SK-N-SH (cell line): ENCODE measurements around the gene TCF7L2. TPM values are rescaled to one million over a fixed set of nuclear protein-coding genes. Genes with fewer than 3 reads are reported as not detected.

Experiments
- CTCF ChIA-PET: fragments of 300-600, 350-600 bp; formaldehyde crosslinking; extraction: SDS; loops from one replicate; lab custom pipeline; 2021; lab: Yijun Ruan, JAX
- POLR2A ChIA-PET: fragments of 350-600 bp; sonication (Branson Sonifier 250); formaldehyde crosslinking; extraction: SDS; loops from one replicate; lab custom pipeline; 2020; ENCODE audit warnings: antibody characterized with exemption, inconsistent platforms; lab: Yijun Ruan, JAX
- DNase-seq: peaks from one replicate; pipeline ENCODE4 v3.0.0; 2012
- H2AFZ ChIP-seq: fragments of 200-600 bp; sonication (generic); 2 replicates; pipeline ENCODE4 v1.8.1; 2016; ENCODE audit warnings: antibody characterized with exemption, mild to moderate bottlenecking, low read depth
- H3F3A ChIP-seq: fragments of 200-600 bp; sonication (generic); replicated peaks from 2 replicates; pipeline ENCODE3; 2016; ENCODE audit warnings: antibody characterized with exemption, mild to moderate bottlenecking; ENCODE audit not compliant: insufficient read depth
- H3K27ac ChIP-seq, 2 experiments: fragments of 200-500 bp in 1 of 2; fragments of 200-600 bp in 1 of 2; sonication (Bioruptor generic) in 1 of 2; sonication (generic), shearing (Covaris generic) in 1 of 2; 2 replicates each; pipeline versions ENCODE4 v1.5.1 to v1.6.1; 2014 to 2016; ENCODE audit warnings: low read depth in 2 of 2, inconsistent platforms in 1 of 2, low read length in 1 of 2, mild to moderate bottlenecking in 1 of 2, mixed read lengths in 1 of 2
- H3K27me3 ChIP-seq: fragments of 200-600 bp; sonication (generic), shearing (Covaris generic); 2 replicates; pipeline ENCODE4 v1.6.1; 2016; ENCODE audit warnings: mixed run types; ENCODE audit not compliant: insufficient read depth
- H3K36me3 ChIP-seq, 2 experiments: fragments of 200-500 bp in 1 of 2; fragments of 200-600 bp in 1 of 2; sonication (Bioruptor generic) in 1 of 2; sonication (generic) in 1 of 2; replicated peaks in 1 of 2; 2 replicates each; pipeline versions ENCODE3 to v1.5.1; 2014 to 2016; ENCODE audit warnings: low read length in 1 of 2, mild to moderate bottlenecking in 1 of 2; ENCODE audit not compliant: insufficient read depth in 2 of 2, control insufficient read depth in 1 of 2
- H3K4me1 ChIP-seq, 2 experiments: fragments of 200-500 bp in 1 of 2; fragments of 200-600 bp in 1 of 2; sonication (Bioruptor generic) in 1 of 2; sonication (generic), shearing (Covaris generic) in 1 of 2; 2 replicates each; pipeline versions ENCODE4 v1.5.1 to v1.6.1; 2014 to 2016; ENCODE audit warnings: low read depth in 1 of 2, low read length in 1 of 2, mixed run types in 1 of 2; ENCODE audit not compliant: insufficient read depth in 2 of 2, control insufficient read depth in 1 of 2
- H3K4me2 ChIP-seq: fragments of 200-600 bp; sonication (generic), shearing (Covaris generic); 2 replicates; pipeline ENCODE4 v1.6.1; 2017; ENCODE audit warnings: mixed run types
- H3K4me3 ChIP-seq, 2 experiments: fragments of 200-500 bp in 1 of 2; fragments of 200-600 bp in 1 of 2; sonication (Bioruptor generic) in 1 of 2; sonication (generic), shearing (Covaris generic) in 1 of 2; 2 replicates each; pipeline versions ENCODE4 v1.5.1 to v1.8.1; 2014 to 2016; ENCODE audit warnings: low read depth in 2 of 2, inconsistent platforms in 1 of 2, low read length in 1 of 2, mild to moderate bottlenecking in 1 of 2, mixed read lengths in 1 of 2, moderate library complexity in 1 of 2
- H3K79me2 ChIP-seq: fragments of 200-600 bp; sonication (generic); 2 replicates; pipeline ENCODE4 v1.8.1; 2017; ENCODE audit warnings: mild to moderate bottlenecking; ENCODE audit not compliant: insufficient read depth
- H3K9ac ChIP-seq: fragments of 200-600 bp; sonication (generic); 2 replicates; pipeline ENCODE4 v1.6.1; 2017; ENCODE audit warnings: mixed run types
- H3K9me2 ChIP-seq: fragments of 200-600 bp; sonication (generic); 2 replicates; pipeline ENCODE4 v1.6.1; 2017; ENCODE audit warnings: mixed run types
- H3K9me3 ChIP-seq: fragments of 200-600 bp; sonication (generic); 2 replicates; pipeline ENCODE4 v1.6.1; 2017; ENCODE audit warnings: mixed run types, mild to moderate bottlenecking, moderate library complexity
- H4K20me1 ChIP-seq: fragments of 200-600 bp; sonication (generic); 2 replicates; pipeline ENCODE4 v1.6.1; 2017; ENCODE audit warnings: mild to moderate bottlenecking, mixed run types; ENCODE audit not compliant: insufficient read depth
- CHD2 ChIP-seq: fragments of 150-350 bp; IDR thresholded peaks from 2 replicates; pipeline ENCODE4 v1.6.1; 2018; ENCODE audit warnings: low read length; ENCODE audit not compliant: partially characterized antibody
- ELF1 ChIP-seq: IDR thresholded peaks from 2 replicates; pipeline ENCODE4 v1.4.0; 2012
- EZH2phosphoT487 ChIP-seq: fragments of 200-600 bp; sonication (generic); IDR thresholded peaks from 2 replicates; pipeline ENCODE4 v1.6.1; 2017; ENCODE audit warnings: low read depth, mixed run types, mild to moderate bottlenecking, antibody characterized with exemption, moderate library complexity, borderline replicate concordance
- FOXM1 ChIP-seq: IDR thresholded peaks from 2 replicates; pipeline ENCODE4 v1.4.0; 2012; ENCODE audit warnings: low read depth, mild to moderate bottlenecking
- MEF2A ChIP-seq: IDR thresholded peaks from 2 replicates; pipeline ENCODE4 v1.4.0; 2012; ENCODE audit warnings: low read depth, borderline replicate concordance
- NFIC ChIP-seq: IDR thresholded peaks from 2 replicates; pipeline ENCODE4 v1.4.0; 2012; ENCODE audit warnings: borderline replicate concordance
- PBX3 ChIP-seq: IDR thresholded peaks from 2 replicates; pipeline ENCODE4; 2012
- RAD21 ChIP-seq: IDR thresholded peaks from 2 replicates; pipeline ENCODE4 v1.6.1; 2012; ENCODE audit warnings: mild to moderate bottlenecking, low read length
- RCOR1 ChIP-seq: fragments of 150-350 bp; IDR thresholded peaks from 2 replicates; pipeline ENCODE4 v1.6.1; 2017; ENCODE audit warnings: antibody characterized with exemption, low read length
- SMC3 ChIP-seq: IDR thresholded peaks from 2 replicates; pipeline ENCODE4 v1.6.1; 2012; ENCODE audit warnings: low read depth, low read length, improper control_type of control experiment
- TEAD4 ChIP-seq: IDR thresholded peaks from 2 replicates; pipeline ENCODE4 v1.4.0; 2012; ENCODE audit warnings: mild to moderate bottlenecking, borderline replicate concordance; ENCODE audit not compliant: insufficient read depth
- WGBS: methylation state at CpG from one replicate; pipeline ENCODE4 v1.1.6; 2017; ENCODE audit warnings: low lambda C conversion rate; 5-methylcytosine and 5-hydroxymethylcytosine counted together
- polyA plus RNA-seq, 3 experiments: library from polyadenylated mRNA; depleted of rRNA; stranded (reverse); fragments of >200 nt; gene quantifications; 2 replicates each; pipeline ENCODE4 v1.2.3, GENCODE V29; 2012
- TF ChIP-seq, protein P1 (sequence below): IDR thresholded peaks from 2 replicates; pipeline ENCODE4 v1.4.0; 2012; ENCODE audit warnings: low read depth, borderline replicate concordance
- TF ChIP-seq, protein P2 (sequence below): fragments of 200-600 bp; sonication (generic); IDR thresholded peaks from 2 replicates; pipeline ENCODE4 v1.6.1; 2017; ENCODE audit warnings: antibody characterized with exemption, mild to moderate bottlenecking, moderate library complexity
- TF ChIP-seq, protein P3 (sequence below): IDR thresholded peaks from 2 replicates; pipeline ENCODE4 v1.6.1; 2012; ENCODE audit warnings: mild to moderate bottlenecking, low read depth, low read length, moderate library complexity

Gene TCF7L2
- polyA plus RNA-seq, 1 of the 3 experiments (the other 2 are of a cell fraction): 10.2 TPM

DNA sequence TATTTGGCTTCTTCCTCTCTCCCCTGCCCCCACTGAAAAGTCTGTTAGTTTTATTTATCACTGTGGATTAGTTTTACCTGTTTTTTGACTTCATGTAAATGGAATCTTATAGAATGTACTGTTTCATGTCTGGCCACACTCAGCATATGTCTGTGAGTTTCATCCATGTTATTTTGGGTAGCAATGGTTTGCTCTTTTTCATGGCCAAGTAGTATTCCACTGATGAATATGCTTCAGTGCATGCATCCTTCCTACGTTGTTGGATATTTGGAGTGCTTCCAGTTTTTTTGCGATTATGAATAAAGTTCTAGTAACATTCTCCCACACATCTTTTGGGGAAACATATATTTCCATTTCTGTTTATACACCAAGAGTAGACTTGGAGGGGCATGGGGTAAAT is 19.1 kb downstream of the TCF7L2 start:
- 90% methylated on average over 2 of the region's 2 CpGs for WGBS
- H3K4me1 ChIP-seq: peaks cover 12 to 19% of the 10 kb centered on the region in 2 experiments; a peak in 3 of 4 replicates
- no peak for DNase-seq
- TF ChIP-seq CHD2 (no peak), PBX3 (no peak), SMC3 (no peak), RAD21 (no peak), TEAD4 (no peak), NFIC (no peak), EZH2phosphoT487 (no peak), RCOR1 (no peak), FOXM1 (no peak), MEF2A (no peak), ELF1 (no peak)
- TF ChIP-seq, protein P1, sequence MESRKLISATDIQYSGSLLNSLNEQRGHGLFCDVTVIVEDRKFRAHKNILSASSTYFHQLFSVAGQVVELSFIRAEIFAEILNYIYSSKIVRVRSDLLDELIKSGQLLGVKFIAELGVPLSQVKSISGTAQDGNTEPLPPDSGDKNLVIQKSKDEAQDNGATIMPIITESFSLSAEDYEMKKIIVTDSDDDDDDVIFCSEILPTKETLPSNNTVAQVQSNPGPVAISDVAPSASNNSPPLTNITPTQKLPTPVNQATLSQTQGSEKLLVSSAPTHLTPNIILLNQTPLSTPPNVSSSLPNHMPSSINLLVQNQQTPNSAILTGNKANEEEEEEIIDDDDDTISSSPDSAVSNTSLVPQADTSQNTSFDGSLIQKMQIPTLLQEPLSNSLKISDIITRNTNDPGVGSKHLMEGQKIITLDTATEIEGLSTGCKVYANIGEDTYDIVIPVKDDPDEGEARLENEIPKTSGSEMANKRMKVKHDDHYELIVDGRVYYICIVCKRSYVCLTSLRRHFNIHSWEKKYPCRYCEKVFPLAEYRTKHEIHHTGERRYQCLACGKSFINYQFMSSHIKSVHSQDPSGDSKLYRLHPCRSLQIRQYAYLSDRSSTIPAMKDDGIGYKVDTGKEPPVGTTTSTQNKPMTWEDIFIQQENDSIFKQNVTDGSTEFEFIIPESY: no peak
- TF ChIP-seq, protein P2, sequence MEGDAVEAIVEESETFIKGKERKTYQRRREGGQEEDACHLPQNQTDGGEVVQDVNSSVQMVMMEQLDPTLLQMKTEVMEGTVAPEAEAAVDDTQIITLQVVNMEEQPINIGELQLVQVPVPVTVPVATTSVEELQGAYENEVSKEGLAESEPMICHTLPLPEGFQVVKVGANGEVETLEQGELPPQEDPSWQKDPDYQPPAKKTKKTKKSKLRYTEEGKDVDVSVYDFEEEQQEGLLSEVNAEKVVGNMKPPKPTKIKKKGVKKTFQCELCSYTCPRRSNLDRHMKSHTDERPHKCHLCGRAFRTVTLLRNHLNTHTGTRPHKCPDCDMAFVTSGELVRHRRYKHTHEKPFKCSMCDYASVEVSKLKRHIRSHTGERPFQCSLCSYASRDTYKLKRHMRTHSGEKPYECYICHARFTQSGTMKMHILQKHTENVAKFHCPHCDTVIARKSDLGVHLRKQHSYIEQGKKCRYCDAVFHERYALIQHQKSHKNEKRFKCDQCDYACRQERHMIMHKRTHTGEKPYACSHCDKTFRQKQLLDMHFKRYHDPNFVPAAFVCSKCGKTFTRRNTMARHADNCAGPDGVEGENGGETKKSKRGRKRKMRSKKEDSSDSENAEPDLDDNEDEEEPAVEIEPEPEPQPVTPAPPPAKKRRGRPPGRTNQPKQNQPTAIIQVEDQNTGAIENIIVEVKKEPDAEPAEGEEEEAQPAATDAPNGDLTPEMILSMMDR: no peak
- TF ChIP-seq, protein P3, sequence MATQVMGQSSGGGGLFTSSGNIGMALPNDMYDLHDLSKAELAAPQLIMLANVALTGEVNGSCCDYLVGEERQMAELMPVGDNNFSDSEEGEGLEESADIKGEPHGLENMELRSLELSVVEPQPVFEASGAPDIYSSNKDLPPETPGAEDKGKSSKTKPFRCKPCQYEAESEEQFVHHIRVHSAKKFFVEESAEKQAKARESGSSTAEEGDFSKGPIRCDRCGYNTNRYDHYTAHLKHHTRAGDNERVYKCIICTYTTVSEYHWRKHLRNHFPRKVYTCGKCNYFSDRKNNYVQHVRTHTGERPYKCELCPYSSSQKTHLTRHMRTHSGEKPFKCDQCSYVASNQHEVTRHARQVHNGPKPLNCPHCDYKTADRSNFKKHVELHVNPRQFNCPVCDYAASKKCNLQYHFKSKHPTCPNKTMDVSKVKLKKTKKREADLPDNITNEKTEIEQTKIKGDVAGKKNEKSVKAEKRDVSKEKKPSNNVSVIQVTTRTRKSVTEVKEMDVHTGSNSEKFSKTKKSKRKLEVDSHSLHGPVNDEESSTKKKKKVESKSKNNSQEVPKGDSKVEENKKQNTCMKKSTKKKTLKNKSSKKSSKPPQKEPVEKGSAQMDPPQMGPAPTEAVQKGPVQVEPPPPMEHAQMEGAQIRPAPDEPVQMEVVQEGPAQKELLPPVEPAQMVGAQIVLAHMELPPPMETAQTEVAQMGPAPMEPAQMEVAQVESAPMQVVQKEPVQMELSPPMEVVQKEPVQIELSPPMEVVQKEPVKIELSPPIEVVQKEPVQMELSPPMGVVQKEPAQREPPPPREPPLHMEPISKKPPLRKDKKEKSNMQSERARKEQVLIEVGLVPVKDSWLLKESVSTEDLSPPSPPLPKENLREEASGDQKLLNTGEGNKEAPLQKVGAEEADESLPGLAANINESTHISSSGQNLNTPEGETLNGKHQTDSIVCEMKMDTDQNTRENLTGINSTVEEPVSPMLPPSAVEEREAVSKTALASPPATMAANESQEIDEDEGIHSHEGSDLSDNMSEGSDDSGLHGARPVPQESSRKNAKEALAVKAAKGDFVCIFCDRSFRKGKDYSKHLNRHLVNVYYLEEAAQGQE: no peak
- peaks cover 78% of the 10 kb centered on the region for H3K79me2 ChIP-seq
- no peak overlapping the region for H3K4me3 ChIP-seq
- peaks cover 20% of the 10 kb centered on the region for H3F3A ChIP-seq
- peaks cover 6% of the 10 kb centered on the region; the same call in 1 of the 2 replicates for H4K20me1 ChIP-seq
- no peak overlapping the region for H2AFZ ChIP-seq
- POLR2A ChIA-PET: no interaction called here
- no peak overlapping the region for H3K9ac ChIP-seq
- peaks cover 0 to 29% of the 10 kb centered on the region in 2 experiments for H3K36me3 ChIP-seq
- CTCF ChIA-PET: no interaction called here
- H3K9me3 ChIP-seq: no peaks in the 10 kb centered on the region
- H3K27ac ChIP-seq: no peak overlapping the region
- no peaks in the 10 kb centered on the region for H3K27me3 ChIP-seq
- no peaks in the 10 kb centered on the region for H3K9me2 ChIP-seq
- no peak overlapping the region for H3K4me2 ChIP-seq
